HepG2 (cell line): ENCODE results near the gene WNT9A. TPM values are rescaled to one million over a fixed set of nuclear protein-coding genes. Genes with fewer than 3 reads are reported as not detected.
"Not testable (repeated sequence)": the region's sequence is repeated elsewhere in the genome, so short reads cannot be mapped to it uniquely, and the experiment has no call there.

Experiments used
- ATAC-seq: fragments of 200-7000 bp; cut with Tn5 transposase; 3 replicates; pipeline ENCODE4 v1.9.1; 2020; ENCODE audit warnings: mild to moderate bottlenecking, moderate library complexity
- BruUV-seq: library from RNA; stranded (reverse); fragments of 400-500 nt; replicated peaks from 2 replicates; lab custom pipeline; 2021; lab: Mats Ljungman, UMichigan
- CTCF ChIA-PET: fragments of 300-600 bp; formaldehyde crosslinking; extraction: SDS; loops from one replicate; lab custom pipeline; 2021; ENCODE audit warnings: low total read pairs, inconsistent platforms, low intra/inter-chr PET ratio; lab: Yijun Ruan, JAX
- POLR2A ChIA-PET: fragments of 350-600 bp; sonication (Branson Sonifier 250); formaldehyde crosslinking; loops from one replicate; lab custom pipeline; 2020; ENCODE audit warnings: antibody characterized with exemption, inconsistent platforms; lab: Yijun Ruan, JAX
- DNase-seq: peaks from one replicate; pipeline ENCODE4 v3.0.0-alpha.2; 2015; ENCODE audit warnings: low spot score
- FAIRE-seq: peaks from 3 replicates; lab custom pipeline; 2011; peaks lifted over from hg19 to GRCh38; lab: Jason Lieb, UNC
- H2AFZ ChIP-seq: one replicate; pipeline ENCODE4 v1.6.1; 2011; ENCODE audit warnings: low read length, inconsistent platforms
- H3K27ac ChIP-seq: fragments of 300-600 bp; 3 replicates; pipeline ENCODE4 v1.8.0; 2011; ENCODE audit warnings: mixed run types, mild to moderate bottlenecking, mixed read lengths, low read length, inconsistent platforms; ENCODE audit not compliant: insufficient read depth; ENCODE audit errors: extremely low read length
- H3K27me3 ChIP-seq, 2 experiments: fragments of 200-600 bp in 1 of 2; 2 replicates in 1 of 2; 3 replicates in 1 of 2; pipeline versions ENCODE4 v1.6.0 to v1.8.0; 2011; ENCODE audit warnings: low read length in 2 of 2, mild to moderate bottlenecking in 2 of 2, moderate library complexity in 2 of 2, inconsistent platforms in 1 of 2; ENCODE audit not compliant: insufficient read depth in 2 of 2, control insufficient read depth in 1 of 2
- H3K36me3 ChIP-seq, 2 experiments: fragments of 200-600 bp in 1 of 2; replicated peaks in 1 of 2; 2 replicates in 1 of 2; 3 replicates in 1 of 2; pipeline versions ENCODE4 v1.5.1 to v1.8.0; 2011; ENCODE audit warnings: low read length in 2 of 2, inconsistent platforms in 1 of 2; ENCODE audit not compliant: insufficient read depth in 2 of 2, control insufficient read depth in 1 of 2
- H3K4me1 ChIP-seq: 2 replicates; pipeline ENCODE4 v1.5.1; 2012; ENCODE audit warnings: low read length, inconsistent platforms; ENCODE audit not compliant: insufficient read depth
- H3K4me2 ChIP-seq: 2 replicates; pipeline ENCODE4 v1.6.0; 2011; ENCODE audit warnings: low read depth, low read length, inconsistent platforms
- H3K4me3 ChIP-seq, 3 experiments: fragments of 200-600 bp in 1 of 3; sonication (generic), shearing (Covaris generic) in 1 of 3; replicated peaks in 1 of 3; 2 replicates each; pipeline ENCODE4 v1.5.1; 2011 to 2016; ENCODE audit warnings: low read length in 3 of 3, inconsistent platforms in 2 of 3, low read depth in 2 of 3, mild to moderate bottlenecking in 2 of 3, control low read depth in 1 of 3, mixed read lengths in 1 of 3; ENCODE audit not compliant: insufficient read depth in 1 of 3
- H3K79me2 ChIP-seq: one replicate; pipeline ENCODE4 v1.6.1; 2011; ENCODE audit warnings: low read length, inconsistent platforms; ENCODE audit not compliant: insufficient read depth
- H3K9ac ChIP-seq: 2 replicates; pipeline ENCODE4 v1.6.0; 2011; ENCODE audit warnings: mild to moderate bottlenecking, low read depth, low read length, inconsistent platforms; ENCODE audit not compliant: insufficient read depth
- H3K9me3 ChIP-seq: 2 replicates; pipeline ENCODE4 v1.5.1; 2012; ENCODE audit warnings: mild to moderate bottlenecking, low read length
- H4K20me1 ChIP-seq: 2 replicates; pipeline ENCODE4 v1.6.0; 2011; ENCODE audit warnings: inconsistent platforms, mild to moderate bottlenecking, low read length, moderate library complexity; ENCODE audit not compliant: insufficient read depth
- DNMT3B ChIP-seq: conservative IDR thresholded peaks from 2 replicates; pipeline ENCODE4 v1.6.1; 2016; ENCODE audit warnings: missing biosample characterization, control low read depth
- HDAC2 ChIP-seq: sonication (generic); formaldehyde crosslinking; IDR thresholded peaks from 2 replicates; pipeline ENCODE4 v1.4.0; 2020; ENCODE audit warnings: missing genetic modification reagents
- ZFY ChIP-seq: sonication (generic); formaldehyde crosslinking; IDR thresholded peaks from 2 replicates; pipeline ENCODE4 v1.4.0; 2020; ENCODE audit warnings: missing genetic modification reagents
- WGBS: methylation state at CpG from one replicate; pipeline ENCODE4 v1.1.6; 2017; ENCODE audit warnings: low lambda C conversion rate; 5-methylcytosine and 5-hydroxymethylcytosine counted together
- in situ Hi-C: cut with HindIII; loops from 2 replicates; pipeline ENCODE4 v1.10.0; 2017; ENCODE audit warnings: low pct_unique_long_range_greater_than_20kb; ENCODE audit not compliant: extremely low pct_ligation_motif_present
- intact Hi-C: fragments of 100-400 bp; cut with micrococcal nuclease; formaldehyde crosslinking; loops from one replicate; pipeline ENCODE4 v1.10.0; 2022; ENCODE audit not compliant: unreplicated experiment
- polyA plus RNA-seq, 8 experiments: library from polyadenylated mRNA; depleted of rRNA in 3 of 8; stranded (reverse) in 7 of 8; unstranded in 1 of 8; fragments of >200 nt; fragmentation: Illumina TruSeq in 4 of 8; extraction: Trizol in 4 of 8; gene quantifications; 2 replicates each; pipeline versions ENCODE4 v1.2.1 to v1.2.3, GENCODE V29; 2011 to 2016; ENCODE audit warnings: low read depth in 4 of 8, missing spikeins in 1 of 8, mixed read lengths in 1 of 8; ENCODE audit not compliant: insufficient read depth in 1 of 8
- total RNA-seq, 5 experiments: library from RNA; depleted of rRNA; stranded (reverse); fragments of >200 nt; fragmentation: Illumina TruSeq; extraction: Trizol; gene quantifications; 2 replicates each; pipeline ENCODE4 v1.2.3, GENCODE V29; 2016; ENCODE audit warnings: low read depth in 1 of 5
- TF ChIP-seq, protein P1 (sequence below): IDR thresholded peaks from 2 replicates; pipeline ENCODE4 v1.6.1; 2016; ENCODE audit warnings: low read depth

The WNT9A gene
- total and polyA plus RNA-seq, 2 of the 13 experiments (the other 11 are each of a cell fraction or from before 2014, with no cell fraction given): 0.04 TPM; not detected in 1

DNA sequence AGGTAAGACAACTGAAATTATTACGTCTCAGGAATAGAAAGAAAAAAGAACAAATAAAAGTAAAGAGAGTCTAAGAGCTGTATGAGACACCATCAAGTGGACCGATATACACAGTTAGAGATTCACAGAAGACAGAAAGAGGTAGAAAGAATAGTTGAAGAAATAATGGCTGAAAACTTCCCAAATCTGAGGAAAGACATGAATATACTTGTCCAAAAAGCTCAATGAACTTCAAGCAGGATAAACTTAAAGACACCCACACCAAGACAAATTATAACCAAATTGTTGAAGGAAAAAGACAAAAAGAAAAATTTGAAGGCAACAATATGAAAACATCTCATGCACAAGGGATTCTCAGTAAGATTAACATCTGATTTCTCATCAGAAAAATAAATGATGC, 39.4 kb upstream of the WNT9A start (continued):
- TF ChIP-seq, protein P1, sequence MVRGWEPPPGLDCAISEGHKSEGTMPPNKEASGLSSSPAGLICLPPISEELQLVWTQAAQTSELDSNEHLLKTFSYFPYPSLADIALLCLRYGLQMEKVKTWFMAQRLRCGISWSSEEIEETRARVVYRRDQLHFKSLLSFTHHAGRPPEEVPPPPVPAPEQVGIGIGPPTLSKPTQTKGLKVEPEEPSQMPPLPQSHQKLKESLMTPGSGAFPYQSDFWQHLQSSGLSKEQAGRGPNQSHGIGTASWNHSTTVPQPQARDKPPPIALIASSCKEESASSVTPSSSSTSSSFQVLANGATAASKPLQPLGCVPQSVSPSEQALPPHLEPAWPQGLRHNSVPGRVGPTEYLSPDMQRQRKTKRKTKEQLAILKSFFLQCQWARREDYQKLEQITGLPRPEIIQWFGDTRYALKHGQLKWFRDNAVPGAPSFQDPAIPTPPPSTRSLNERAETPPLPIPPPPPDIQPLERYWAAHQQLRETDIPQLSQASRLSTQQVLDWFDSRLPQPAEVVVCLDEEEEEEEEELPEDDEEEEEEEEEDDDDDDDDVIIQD: no peak
- TF ChIP-seq DNMT3B (CRISPR knock-in tag) (no peak), HDAC2 (no peak)

DNA sequence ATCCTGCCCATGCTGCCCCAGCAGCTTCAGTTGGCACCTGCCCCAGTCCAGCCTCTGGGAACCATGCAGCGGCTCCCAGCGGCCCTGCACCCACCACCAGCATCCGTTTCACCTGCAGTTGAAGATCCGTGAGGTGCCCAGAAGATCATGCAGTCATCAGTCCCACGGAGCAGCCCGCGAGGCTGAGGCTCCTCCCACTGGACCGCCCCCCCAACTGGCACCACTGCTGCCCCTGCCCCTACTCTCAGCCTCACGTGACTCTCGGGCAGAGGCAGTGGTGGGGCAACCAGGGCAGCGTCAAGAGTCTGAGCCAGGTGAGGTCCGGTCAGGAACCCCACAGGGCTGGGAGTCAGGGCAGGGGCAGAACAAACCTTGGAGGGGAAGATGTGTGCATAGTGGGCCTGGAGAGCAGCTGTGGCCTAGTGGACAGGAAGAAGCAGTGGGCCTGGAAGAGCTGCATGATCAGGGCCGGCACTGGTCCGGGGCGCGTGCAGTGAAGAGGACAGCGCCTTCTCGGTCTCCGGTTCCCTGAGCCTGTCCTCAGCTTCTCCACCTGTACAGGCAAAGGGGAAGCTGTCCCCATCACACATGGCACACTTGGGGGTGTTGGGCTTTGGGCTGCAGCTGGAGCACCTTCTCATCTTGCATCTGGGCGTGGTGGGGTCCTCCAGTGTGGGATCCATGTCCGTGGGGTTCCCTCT, 28.0 kb upstream of the WNT9A start:
- H3K27ac ChIP-seq, H3K36me3 ChIP-seq, H3K9ac ChIP-seq, POLR2A ChIA-PET, H2AFZ ChIP-seq, H3K27me3 ChIP-seq, CTCF ChIA-PET, DNase-seq, H3K4me1 ChIP-seq, intact Hi-C loops, in situ Hi-C loops, FAIRE-seq, ATAC-seq, BruUV-seq, H3K4me2 ChIP-seq, H3K9me3 ChIP-seq, H3K4me3 ChIP-seq, H3K79me2 ChIP-seq, H4K20me1 ChIP-seq: not testable (repeated sequence)
- WGBS: no CpG with 5 or more reads among the region's 21 CpGs

DNA sequence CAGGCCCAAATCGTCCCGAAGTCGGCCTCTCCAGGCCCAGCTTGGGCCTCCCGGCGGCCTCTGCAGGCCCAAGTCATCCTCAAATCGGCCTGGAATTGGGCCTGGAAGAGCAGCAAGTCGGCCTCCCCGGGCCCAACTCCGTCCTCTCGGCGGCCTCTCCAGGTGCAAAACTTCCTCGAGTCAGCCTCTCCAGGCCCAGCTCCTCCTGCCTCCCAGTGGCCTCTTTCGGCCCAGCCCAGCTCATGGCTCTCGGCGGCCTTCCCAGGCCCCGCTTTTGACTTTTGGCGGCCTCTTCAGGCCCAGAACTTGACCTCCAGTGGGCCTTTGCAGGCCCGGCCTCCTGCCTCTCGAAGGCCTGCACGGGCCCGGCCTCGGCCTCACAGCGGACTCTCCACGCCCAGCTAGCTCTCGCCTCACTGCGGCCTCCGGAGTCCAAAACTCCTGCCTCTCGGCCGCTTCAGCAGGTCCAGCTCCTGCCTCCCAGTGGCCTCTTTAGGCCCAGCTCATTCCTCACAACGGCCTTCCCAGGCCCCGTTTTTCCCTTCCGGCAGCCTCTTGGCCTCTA, 26.1 kb upstream of the WNT9A start:
- H3K27ac ChIP-seq, H3K4me1 ChIP-seq, H4K20me1 ChIP-seq, ATAC-seq, H3K79me2 ChIP-seq, H3K9ac ChIP-seq, CTCF ChIA-PET, POLR2A ChIA-PET, intact Hi-C loops, H3K36me3 ChIP-seq, BruUV-seq, in situ Hi-C loops, H3K27me3 ChIP-seq, FAIRE-seq, DNase-seq, H3K9me3 ChIP-seq, H2AFZ ChIP-seq, H3K4me3 ChIP-seq, H3K4me2 ChIP-seq: not testable (repeated sequence)
- TF ChIP-seq ZFY (CRISPR knock-in tag): peak; percentile 33; the same call in 1 of the 2 replicates
- 53% methylated on average over 13 of the region's 32 CpGs for WGBS
